GM12878 (cell line): ENCODE results near the gene COL16A1. TPM values are rescaled to one million over a fixed set of nuclear protein-coding genes. Genes with fewer than 3 reads are reported as not detected.

Experiments
- ATAC-seq: fragments of 200-7000 bp; cut with Tn5 transposase; 3 replicates; pipeline ENCODE4 v1.9.1; 2020; ENCODE audit warnings: mild to moderate bottlenecking, moderate library complexity
- BruUV-seq: library from RNA; stranded (reverse); fragments of 400-500 nt; replicated peaks from 2 replicates; lab custom pipeline; 2021; lab: Mats Ljungman, UMichigan
- CTCF ChIA-PET: fragments of 300-600 bp; sonication (Branson Sonifier 250); formaldehyde crosslinking; extraction: SDS; loops from one replicate; lab custom pipeline; 2021; ENCODE audit warnings: inconsistent platforms; lab: Yijun Ruan, JAX
- POLR2A ChIA-PET: fragments of 350-600 bp; formaldehyde crosslinking; extraction: SDS; loops from one replicate; lab custom pipeline; 2021; ENCODE audit warnings: inconsistent platforms; lab: Charles Lee
- RAD21 ChIA-PET: fragments of 300-600 bp; sonication (Branson Sonifier 250); formaldehyde crosslinking; loops from one replicate; lab custom pipeline; 2023; ENCODE audit warnings: antibody characterized with exemption; ENCODE audit not compliant: unreplicated experiment; lab: Charles Lee
- SMC1A ChIA-PET: fragments of 300-600 bp; sonication (Branson Sonifier 250); formaldehyde crosslinking; loops from one replicate; lab custom pipeline; 2023; ENCODE audit not compliant: unreplicated experiment, uncharacterized antibody; lab: Charles Lee
- DNase-seq: peaks from one replicate; pipeline ENCODE4 v3.0.0-alpha.2; 2011; ENCODE audit warnings: low read depth, low spot score
- FAIRE-seq: peaks from 3 replicates; lab custom pipeline; 2011; peaks lifted over from hg19 to GRCh38; lab: Jason Lieb, UNC
- H2AFZ ChIP-seq: 2 replicates; pipeline ENCODE4 v1.6.0; 2011; ENCODE audit warnings: low read depth, low read length, control low read depth; ENCODE audit not compliant: control insufficient read depth
- H3K27ac ChIP-seq: 2 replicates; pipeline ENCODE4 v1.5.1; 2011; ENCODE audit warnings: control low read depth; ENCODE audit not compliant: control insufficient read depth, insufficient read depth
- H3K27me3 ChIP-seq, 2 experiments: replicated peaks in 1 of 2; 2 replicates each; pipeline versions ENCODE4 v1.6.0 to v1.6.1; 2011; ENCODE audit warnings: low read length in 1 of 2; ENCODE audit not compliant: control insufficient read depth in 2 of 2, insufficient read depth in 2 of 2
- H3K36me3 ChIP-seq, 2 experiments: 2 replicates each; pipeline ENCODE4 v1.5.1; 2011; ENCODE audit warnings: low read length in 1 of 2; ENCODE audit not compliant: control insufficient read depth in 2 of 2, insufficient read depth in 2 of 2
- H3K4me1 ChIP-seq: 2 replicates; pipeline ENCODE4 v1.6.1; 2011; ENCODE audit warnings: mild to moderate bottlenecking, low read length, moderate library complexity, mixed read lengths; ENCODE audit not compliant: control insufficient read depth, insufficient read depth
- H3K4me2 ChIP-seq: 2 replicates; pipeline ENCODE4 v1.6.0; 2011; ENCODE audit warnings: control low read depth; ENCODE audit not compliant: control insufficient read depth, insufficient read depth
- H3K4me3 ChIP-seq: fragments of 200-600 bp; sonication (generic); 2 replicates; pipeline ENCODE4 v1.5.1; 2016
- H3K79me2 ChIP-seq: 2 replicates; pipeline ENCODE4 v1.6.0; 2011; ENCODE audit warnings: low read length; ENCODE audit not compliant: control insufficient read depth, insufficient read depth
- H3K9ac ChIP-seq: 2 replicates; pipeline ENCODE4 v1.8.0; 2011; ENCODE audit warnings: low read length, control low read depth, mixed read lengths; ENCODE audit not compliant: control insufficient read depth, insufficient read depth
- H3K9me3 ChIP-seq: replicated peaks from 3 replicates; pipeline ENCODE4 v1.5.1; 2011; ENCODE audit warnings: mild to moderate bottlenecking, low read length; ENCODE audit not compliant: control insufficient read depth, insufficient read depth
- H4K20me1 ChIP-seq: 2 replicates; pipeline ENCODE4 v1.6.0; 2011; ENCODE audit not compliant: control insufficient read depth, insufficient read depth
- ASH2L ChIP-seq: fragments of 300-600, 200-600 bp; sonication (generic); IDR thresholded peaks from 2 replicates; pipeline ENCODE4 v1.6.1; 2017; ENCODE audit warnings: low read depth, mild to moderate bottlenecking, borderline replicate concordance
- HDAC6 ChIP-seq: fragments of 200-600 bp; sonication (generic); IDR thresholded peaks from one replicate; pipeline ENCODE4 v1.8.0; 2017; ENCODE audit warnings: antibody characterized with exemption; ENCODE audit not compliant: unreplicated experiment
- HDGF ChIP-seq: fragments of 450-650 bp; IDR thresholded peaks from 2 replicates; pipeline ENCODE4 v1.6.1; 2016; ENCODE audit warnings: antibody characterized with exemption
- POU2F2 ChIP-seq: IDR thresholded peaks from 3 replicates; pipeline ENCODE4 v1.6.1; 2011; ENCODE audit warnings: low read depth, mild to moderate bottlenecking, low read length, borderline replicate concordance
- RBBP5 ChIP-seq: fragments of 200-600 bp; sonication (generic); conservative IDR thresholded peaks from 2 replicates; pipeline ENCODE4 v1.6.1; 2016
- RCOR1 ChIP-seq: conservative IDR thresholded peaks from 2 replicates; pipeline ENCODE4 v1.6.1; 2012; ENCODE audit warnings: low read depth, low read length, improper control_type of control experiment
- REST ChIP-seq: IDR thresholded peaks from 2 replicates; pipeline ENCODE4 v1.6.1; 2012; ENCODE audit warnings: mild to moderate bottlenecking, low read depth, low read length
- SIN3A ChIP-seq: IDR thresholded peaks from 2 replicates; pipeline ENCODE4 v1.6.1; 2012; ENCODE audit warnings: low read depth, low read length, improper control_type of control experiment
- SMC3 ChIP-seq: IDR thresholded peaks from 2 replicates; pipeline ENCODE4 v1.6.1; 2011; ENCODE audit warnings: low read length, improper control_type of control experiment, borderline replicate concordance
- SP1 ChIP-seq: IDR thresholded peaks from one replicate; pipeline ENCODE4 v1.6.1; 2011; ENCODE audit warnings: low read depth, low read length
- SUZ12 ChIP-seq: fragments of 200-600 bp; sonication (generic); IDR thresholded peaks from one replicate; pipeline ENCODE4 v1.6.1; 2018; ENCODE audit warnings: antibody characterized with exemption, mild to moderate bottlenecking; ENCODE audit not compliant: unreplicated experiment
- TCF12 ChIP-seq: IDR thresholded peaks from 2 replicates; pipeline ENCODE4 v1.6.1; 2011; ENCODE audit warnings: low read depth, mild to moderate bottlenecking, low read length
- ZNF274 ChIP-seq: IDR thresholded peaks from one replicate; pipeline ENCODE4 v1.8.0; 2011; ENCODE audit not compliant: insufficient read length, insufficient read depth
- WGBS: methylation state at CpG from one replicate; pipeline ENCODE4 v1.1.6; 2016; ENCODE audit warnings: low lambda C conversion rate; ENCODE audit not compliant: insufficient replicate concordance, insufficient coverage; ENCODE audit errors: missing lambda C conversion rate; 5-methylcytosine and 5-hydroxymethylcytosine counted together
- in situ Hi-C: fragments of 300-500 bp; cut with MboI; formaldehyde crosslinking; loops from 9 replicates; pipeline ENCODE4 v1.14.3; 2018; ENCODE audit warnings: mixed read lengths
- intact Hi-C: fragments of 100-400 bp; cut with micrococcal nuclease; formaldehyde crosslinking; loops from one replicate; pipeline ENCODE4 v1.14.2; 2022; ENCODE audit not compliant: unreplicated experiment
- polyA plus RNA-seq, 11 experiments: library from polyadenylated mRNA; depleted of rRNA in 4 of 11; unstranded in 6 of 11; stranded (reverse) in 5 of 11; fragments of >200 nt; fragmentation: Nextera tagmentation in 4 of 11; fragmentation: Illumina TruSeq in 1 of 11; extraction: Ambion mirVana in 4 of 11; extraction: Trizol in 1 of 11; gene quantifications; 1 replicate in 1 of 11; 2 replicates in 10 of 11; pipeline versions ENCODE4 v1.2.1 to v1.2.3, GENCODE V29; 2011 to 2016; ENCODE audit warnings: inconsistent platforms in 2 of 11, missing spikeins in 2 of 11, low read depth in 1 of 11
- total RNA-seq, 4 experiments: library from RNA; depleted of rRNA in 3 of 4; stranded (reverse); fragments of >200 nt in 3 of 4; fragmentation: Illumina TruSeq in 1 of 4; extraction: Trizol in 1 of 4; gene quantifications; 2 replicates each; pipeline versions ENCODE4 v1.2.1 to v1.2.3, GENCODE V29; 2013 to 2021

Gene COL16A1
- total and polyA plus RNA-seq, 10 of the 15 experiments (the other 5 are each of a cell fraction or from before 2014, with no cell fraction given) = 0.02 to 3.7 (median 0.59) TPM

DNA sequence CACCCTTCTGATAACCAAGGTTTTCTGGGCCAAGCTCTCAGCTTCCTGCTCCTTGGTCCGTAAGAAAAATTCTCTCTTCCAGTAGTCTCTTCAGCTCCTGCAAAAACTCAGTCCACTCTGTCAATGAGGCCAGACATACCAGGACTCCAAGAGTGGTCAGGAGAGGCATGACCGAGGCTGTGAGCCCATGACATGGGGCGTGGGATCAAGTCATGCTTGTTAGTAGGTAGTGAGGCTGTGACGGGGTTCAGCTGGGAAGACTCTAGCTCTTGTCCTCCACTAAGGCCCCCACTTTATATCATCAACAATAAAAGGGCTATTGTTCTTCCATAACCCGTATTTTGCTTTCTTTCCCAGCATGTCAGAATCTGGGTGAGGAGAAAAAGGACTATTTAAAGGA is 96.5 kb downstream of the COL16A1 start:
- FAIRE-seq = no peak
- CTCF ChIA-PET = interaction anchor here (0.7 to 4.4 kb wide), 7 partner anchors 9 to 212 kb away, joined by 3 to 22 read pairs (median 4); no protein-coding TSS in a partner anchor

More for the DNA sequence above, 96.5 kb downstream of the COL16A1 start:
- no peak overlapping the region for H2AFZ ChIP-seq
- ATAC-seq (no peak), DNase-seq (no peak)
- TF ChIP-seq RCOR1 (no peak), REST (no peak), POU2F2 (no peak), SP1 (no peak), HDAC6 (no peak), ASH2L (no peak), SUZ12 (no peak), RBBP5 (no peak), HDGF (no peak), SIN3A (no peak), TCF12 (no peak), ZNF274 (no peak), SMC3 (no peak)
- ChIA-PET RAD21 (no interaction called here), POLR2A (interaction anchor here (0.6 kb wide), 2 partner anchors 8 to 44 kb away, joined by 3 to 4 read pairs; no protein-coding TSS in a partner anchor), SMC1A (interaction anchor here (0.8 to 1.2 kb wide), 4 partner anchors 11 to 53 kb away, joined by 3 to 7 read pairs (median 4); partner anchors contain the start of gene PEF1)
- peaks cover 11% of the 10 kb centered on the region for H3K4me1 ChIP-seq
- H3K79me2 ChIP-seq = no peaks in the 10 kb centered on the region
- H3K36me3 ChIP-seq = no peaks in the 10 kb centered on the region
- no peak overlapping the region for H3K4me3 ChIP-seq
- H3K27me3 ChIP-seq = no peaks in the 10 kb centered on the region
- peaks cover 3% of the 10 kb centered on the region; the same call in 2 of the 3 replicates for H3K9me3 ChIP-seq
- 90% methylated on average over 5 of the region's 5 CpGs for WGBS
- no TSS peak for BruUV-seq
- H3K9ac ChIP-seq = no peak overlapping the region
- in situ Hi-C loops (no loop called here), intact Hi-C loops (no loop called here)
- H4K20me1 ChIP-seq = no peaks in the 10 kb centered on the region
- no peak overlapping the region for H3K27ac ChIP-seq
- H3K4me2 ChIP-seq = no peak overlapping the region
